8988T (cell line): ENCODE results near the gene PHLDB1.
A peak's percentile ranks its signal among the peaks of the same experiment; 100 is the strongest.
"Not testable (repeated sequence)": the region's sequence is repeated elsewhere in the genome, so short reads cannot be mapped to it uniquely, and the experiment has no call there.

ENCODE experiments used
- DNase-seq: peaks from one replicate; pipeline ENCODE4 v3.0.0; 2011

The PHLDB1 gene

DNA sequence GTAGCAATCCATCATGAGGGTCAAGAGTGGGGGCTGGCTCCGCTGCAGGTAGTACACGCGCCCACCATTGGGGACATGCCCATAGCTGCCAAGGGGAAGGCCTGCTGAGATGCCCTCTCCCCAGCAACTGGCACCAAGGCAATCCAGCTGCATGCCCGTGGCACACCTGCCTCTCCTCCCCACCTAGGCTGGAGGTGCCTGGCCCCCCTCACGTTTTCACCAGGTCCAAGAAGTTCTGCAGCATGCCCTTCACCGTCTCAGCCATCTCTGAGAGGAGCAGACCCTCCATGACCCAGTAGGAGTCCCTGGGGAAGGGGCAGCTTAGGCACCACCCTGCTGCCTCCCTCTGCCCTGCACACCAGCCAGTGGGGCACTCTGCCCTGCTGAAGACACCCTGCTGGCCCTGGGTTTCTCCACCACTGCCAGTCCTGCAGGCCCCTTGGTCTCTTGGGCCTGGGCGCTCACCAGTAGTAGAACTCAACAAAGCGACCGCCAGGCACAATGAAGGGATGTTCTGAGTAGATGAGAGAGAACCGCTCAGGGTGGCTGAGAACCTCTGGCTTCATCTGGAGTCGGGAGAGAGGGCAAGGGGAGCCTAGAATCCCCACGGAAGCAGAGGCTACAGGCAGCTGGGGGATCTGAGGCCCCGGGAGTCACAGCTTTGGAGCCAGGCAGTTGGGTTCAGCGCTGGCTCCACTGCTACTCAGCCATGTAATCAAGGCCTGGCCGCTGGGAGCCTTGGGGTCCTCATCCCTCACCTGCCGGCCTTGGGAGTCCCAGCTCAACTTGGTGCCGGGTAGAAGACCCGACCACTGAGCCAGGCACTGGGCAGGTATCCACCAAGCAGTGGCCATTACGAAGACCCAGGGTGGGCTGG is 54.2 kb downstream of the PHLDB1 start:
- DNase-seq: no peak

DNA sequence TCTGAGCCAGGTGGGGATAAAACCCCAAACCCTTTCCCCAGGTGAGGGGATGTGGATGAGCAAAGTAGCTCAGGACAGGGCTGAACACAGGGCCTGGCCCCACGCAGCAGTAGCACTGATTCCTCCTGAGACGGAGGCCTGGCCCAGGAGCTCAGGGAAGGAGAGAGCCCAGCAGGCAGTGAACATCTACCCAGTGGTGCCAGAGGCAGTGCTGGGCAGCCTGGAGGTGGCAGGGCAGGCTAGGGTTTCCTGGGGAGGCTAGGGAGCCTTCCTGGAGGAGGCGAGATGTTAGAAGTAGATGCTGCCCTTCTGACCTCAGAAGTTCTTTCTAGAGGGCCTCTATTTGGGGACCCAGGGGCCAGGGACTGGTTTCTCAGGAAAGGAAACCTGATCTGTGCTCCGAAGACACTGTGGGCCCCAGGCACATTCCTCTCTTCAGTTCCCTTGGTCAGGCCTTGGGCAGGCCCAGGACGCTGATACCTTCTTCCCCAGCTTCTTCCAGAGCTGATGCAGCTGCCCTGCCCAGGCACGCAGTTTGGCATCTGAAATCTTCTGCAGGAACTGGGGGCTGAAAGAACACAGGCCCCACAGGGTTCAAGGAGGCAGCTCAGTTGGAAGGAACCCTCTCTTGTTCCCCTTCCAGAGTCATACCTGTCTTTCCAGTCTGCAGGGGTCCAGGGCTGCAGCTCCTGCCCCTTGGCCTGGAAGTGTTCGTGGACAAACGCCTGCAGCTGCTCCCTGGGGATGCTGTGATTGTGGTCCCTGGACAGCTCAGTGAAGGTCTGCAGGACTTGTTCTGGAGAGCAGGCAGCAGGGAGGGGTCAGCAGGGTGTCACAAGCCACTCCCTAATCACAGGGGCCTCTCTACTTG is 55.2 kb downstream of the PHLDB1 start:
- no peak for DNase-seq

DNA sequence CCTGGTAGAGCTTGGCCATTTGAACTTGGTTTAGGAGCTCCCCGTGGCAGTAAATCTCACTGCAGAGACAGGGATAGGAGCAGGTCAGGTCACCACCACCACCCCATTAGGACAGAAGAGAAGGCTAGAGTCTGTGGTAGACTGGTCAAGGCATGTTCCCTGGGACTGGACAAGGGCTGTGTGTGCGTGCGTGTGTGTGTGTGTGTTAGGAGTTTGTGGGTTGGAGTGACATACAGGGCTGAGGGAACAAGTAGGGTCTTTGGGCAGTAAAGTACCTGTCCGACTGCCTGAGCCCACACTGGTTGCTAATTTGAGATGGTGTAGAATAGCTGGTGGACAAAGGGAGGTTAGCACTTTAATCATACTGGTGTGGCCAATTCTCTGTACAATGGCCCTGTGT is 56.0 kb downstream of the PHLDB1 start:
- DNase-seq: no peak

DNA sequence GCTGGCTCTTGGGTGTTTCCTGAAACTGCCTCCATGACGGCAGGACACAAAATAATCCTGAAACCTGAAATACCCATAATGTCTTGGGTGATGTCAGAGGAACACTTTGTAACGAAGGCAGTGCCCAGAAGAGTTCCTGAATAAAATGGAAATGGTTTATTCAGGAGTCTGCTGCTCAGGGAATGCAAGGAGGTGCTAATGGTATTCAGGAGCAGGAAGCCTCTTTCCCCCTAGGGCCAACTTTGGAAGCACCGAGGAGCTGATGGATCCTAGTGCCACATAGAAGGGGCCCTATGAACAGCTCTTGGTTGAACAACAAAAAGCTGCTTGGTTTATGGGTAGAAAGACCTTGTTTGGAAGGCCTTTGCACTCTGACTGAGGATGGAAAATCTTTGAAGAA is 56.5 kb downstream of the PHLDB1 start:
- DNase-seq: no peak

DNA sequence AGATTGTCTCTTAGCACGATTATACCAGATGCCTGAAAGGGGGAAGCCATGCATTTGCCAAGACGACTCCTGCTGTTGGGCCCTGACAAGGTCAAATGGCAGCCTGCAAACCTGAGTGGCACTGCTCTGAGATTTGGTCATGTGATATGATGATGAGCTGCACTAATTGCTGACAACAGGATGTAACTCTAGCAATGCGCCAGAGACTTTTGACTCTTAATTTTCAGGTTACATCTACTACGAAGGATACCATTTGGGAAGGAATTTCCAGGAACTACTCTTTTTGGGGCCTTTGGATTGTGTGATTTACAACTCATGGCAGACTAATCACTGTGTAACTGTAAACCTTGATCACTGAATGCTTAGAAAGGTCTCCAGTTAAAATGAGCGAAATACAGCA is 59.0 kb downstream of the PHLDB1 start:
- DNase-seq: no peak

DNA sequence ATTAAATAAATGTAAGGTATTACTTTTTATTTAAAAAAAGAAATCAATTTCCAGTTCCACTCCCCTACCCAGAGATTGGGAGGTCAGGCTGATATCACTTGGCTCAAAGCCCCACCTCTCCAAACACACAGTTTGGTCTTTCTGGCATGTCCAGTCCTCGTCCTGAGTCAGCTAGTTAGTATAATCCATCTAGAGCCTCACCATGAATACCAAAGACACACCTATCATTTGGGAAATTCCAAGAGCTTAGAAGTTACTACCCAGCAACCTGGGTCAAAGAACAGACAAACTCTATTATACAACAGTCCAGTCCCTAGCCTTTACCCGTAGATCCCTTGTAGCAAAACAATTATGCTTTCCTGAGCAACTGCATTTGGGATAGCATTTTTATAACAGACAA is 62.6 kb downstream of the PHLDB1 start:
- DNase-seq: no peak

DNA sequence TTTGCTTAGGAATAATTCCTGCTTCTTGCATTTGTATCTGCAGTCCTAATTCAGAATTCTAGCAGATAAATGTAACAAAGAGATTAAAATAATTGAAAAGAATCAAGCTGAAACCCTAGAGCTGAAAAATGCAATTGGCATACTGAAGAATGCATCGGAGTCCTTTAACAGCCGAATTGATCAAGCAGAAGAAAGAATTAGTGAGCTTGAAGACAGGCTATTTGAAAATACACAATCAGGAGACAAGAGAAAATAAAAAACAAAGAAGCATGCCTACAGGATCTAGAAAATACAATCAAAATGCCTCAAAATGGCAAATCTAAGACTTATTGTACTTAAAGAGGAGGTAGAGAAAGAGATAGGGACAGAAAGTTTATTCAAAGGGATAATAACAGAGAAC is 63.8 kb downstream of the PHLDB1 start:
- no peak for DNase-seq

DNA sequence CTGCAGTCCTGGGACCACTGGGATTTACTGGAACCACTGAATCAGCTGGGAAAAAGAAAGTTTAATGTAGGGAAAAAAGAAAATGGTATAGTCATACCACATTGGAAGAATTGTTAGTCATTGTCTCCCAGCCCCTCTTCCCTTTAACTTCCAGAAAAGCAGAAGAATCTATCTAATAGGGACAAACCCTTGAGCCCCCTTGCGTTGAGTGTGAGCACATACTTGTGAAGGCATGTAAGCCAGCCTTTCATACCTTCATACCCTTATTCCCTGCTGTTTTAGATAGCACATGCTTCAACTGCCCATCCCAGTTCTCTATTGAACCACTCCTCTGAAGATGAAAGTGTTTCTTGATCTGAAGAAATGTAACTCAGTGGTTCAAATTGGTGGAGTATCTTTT is 65.4 kb downstream of the PHLDB1 start:
- no peak for DNase-seq

DNA sequence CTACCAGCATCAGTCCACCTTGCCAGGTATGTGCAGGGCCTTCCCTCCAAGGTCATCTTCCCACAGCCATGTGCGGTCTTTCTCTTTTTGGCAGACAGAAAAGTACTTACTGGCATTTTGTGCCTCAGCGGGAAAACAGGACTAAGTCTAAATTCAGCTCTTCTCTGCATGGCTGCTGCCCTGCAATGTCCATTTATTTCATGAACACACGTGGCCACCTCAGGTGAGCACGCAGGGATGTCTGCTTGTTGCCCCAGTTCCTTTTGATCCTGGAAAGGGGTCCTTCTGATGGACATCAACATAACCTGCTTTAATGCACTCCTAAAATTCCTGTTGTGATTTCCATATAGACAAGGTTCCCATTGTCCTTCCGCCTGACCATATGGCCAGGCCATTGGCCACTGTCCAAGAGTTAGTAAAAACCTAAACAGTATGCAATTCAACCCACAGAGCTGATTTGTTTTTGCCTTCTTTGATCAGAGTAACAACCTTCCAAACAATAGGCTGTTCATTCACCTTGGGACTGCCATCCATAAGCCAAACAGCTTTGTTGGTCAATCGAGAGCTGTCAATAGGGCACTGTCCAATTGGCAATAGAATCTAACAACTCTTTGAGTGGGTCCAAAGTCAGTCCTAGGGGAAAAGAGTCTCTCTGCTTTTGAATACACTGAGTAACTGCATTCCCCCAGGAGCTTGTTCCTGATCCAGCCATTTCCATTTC is 66.1 kb downstream of the PHLDB1 start:
- no peak for DNase-seq

DNA sequence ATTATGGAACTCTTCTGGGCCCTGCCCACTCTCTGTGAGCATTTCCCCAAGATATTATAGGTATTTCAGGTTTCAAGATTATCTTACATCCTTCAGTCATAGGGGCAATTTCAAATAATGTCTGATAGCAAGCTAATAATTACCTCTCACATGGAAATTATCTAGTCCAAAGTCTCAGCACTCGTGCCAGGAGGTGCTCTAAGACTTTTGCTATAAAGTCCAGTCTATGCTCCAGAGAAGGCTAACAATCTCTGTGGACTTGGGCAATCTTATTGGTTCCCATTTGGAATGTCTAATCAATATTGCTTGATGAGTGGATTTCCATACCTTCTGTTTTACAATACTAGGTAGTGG is 66.6 kb downstream of the PHLDB1 start:
- no peak for DNase-seq

DNA sequence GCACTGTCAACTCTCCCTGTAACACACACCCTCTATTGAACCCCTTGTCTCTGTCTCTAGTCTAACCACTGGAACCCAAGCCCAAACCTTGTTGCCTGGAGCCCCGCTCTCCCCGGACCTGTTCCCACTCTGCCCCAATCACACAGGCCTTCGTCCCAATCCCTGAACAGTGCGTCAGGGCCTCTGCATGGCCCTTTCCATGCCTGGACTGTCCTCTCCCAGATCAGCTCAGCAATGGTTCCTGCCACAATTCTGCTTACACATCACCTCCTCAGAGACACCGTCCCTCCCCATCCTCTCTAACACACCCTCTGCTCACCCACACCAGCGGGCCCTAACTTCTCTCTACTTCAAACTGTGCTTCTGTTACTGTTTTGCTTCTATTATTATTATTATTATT is 70.6 kb downstream of the PHLDB1 start:
- DNase-seq: no peak

DNA sequence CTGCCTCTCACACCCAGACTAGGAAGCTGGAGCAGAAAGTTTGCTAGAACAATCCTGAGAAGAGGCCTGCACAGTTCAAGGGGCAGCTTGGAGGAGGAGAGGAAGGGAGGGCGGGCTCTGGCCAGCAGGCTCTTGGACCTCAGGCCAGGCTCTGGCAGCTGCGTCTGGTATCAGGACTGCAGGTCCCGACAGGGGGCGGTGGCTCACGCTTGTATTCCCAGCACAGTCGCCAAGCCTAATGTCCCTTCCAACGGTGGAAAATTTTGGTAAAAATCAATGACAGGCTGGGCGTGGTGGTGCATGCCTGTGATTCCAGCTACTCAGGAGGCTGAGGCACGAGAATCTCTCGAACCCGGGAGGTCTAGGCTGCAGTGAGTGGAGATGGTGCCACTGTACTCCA is 71.5 kb downstream of the PHLDB1 start:
- not testable (repeated sequence) for DNase-seq

DNA sequence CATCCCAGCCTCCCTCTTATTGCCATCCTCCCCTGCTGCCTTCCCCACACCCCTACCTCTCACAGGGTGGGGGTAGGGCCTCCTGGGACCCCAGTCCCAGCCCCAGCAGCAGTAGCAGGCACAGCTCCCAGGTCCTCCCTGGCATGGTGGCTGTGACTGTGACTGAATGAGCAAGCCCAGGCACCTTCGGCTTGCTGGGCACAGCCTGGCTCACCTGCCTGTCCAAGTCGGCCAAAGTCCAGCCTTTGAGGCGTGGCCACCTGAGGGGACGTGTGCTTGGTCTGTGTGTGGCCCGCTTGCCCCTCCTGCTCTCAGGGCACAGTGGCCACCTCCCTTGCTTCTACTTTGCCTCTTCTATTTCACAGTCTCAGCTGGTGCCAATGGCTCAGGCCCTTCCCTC is 72.1 kb downstream of the PHLDB1 start, which contains the start of gene TREH:
TREH (minus strand) TSS at position 168 of the 400 bp plus-strand sequence; CDS start at position 145, 23 bp downstream.
- no peak for DNase-seq

DNA sequence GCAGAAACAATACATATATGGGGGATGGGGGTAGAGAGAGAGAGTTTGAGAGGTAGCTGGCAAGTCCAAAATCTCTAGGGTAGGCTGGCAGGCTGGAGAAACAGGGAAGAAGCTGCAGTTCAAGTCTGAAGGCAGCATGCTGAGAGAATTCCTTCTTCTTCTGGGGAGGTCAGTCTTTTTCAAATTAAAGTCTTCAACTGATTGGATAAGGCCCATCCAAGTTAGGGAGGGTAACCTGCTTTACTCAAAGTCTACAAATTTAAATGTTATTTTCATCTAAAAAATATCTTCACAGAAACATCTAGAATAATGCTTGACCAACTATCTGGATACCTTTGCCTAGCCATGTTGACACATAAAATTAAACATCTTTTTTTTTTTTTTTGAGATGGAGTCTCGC is 75.0 kb downstream of the PHLDB1 start:
- no peak for DNase-seq

DNA sequence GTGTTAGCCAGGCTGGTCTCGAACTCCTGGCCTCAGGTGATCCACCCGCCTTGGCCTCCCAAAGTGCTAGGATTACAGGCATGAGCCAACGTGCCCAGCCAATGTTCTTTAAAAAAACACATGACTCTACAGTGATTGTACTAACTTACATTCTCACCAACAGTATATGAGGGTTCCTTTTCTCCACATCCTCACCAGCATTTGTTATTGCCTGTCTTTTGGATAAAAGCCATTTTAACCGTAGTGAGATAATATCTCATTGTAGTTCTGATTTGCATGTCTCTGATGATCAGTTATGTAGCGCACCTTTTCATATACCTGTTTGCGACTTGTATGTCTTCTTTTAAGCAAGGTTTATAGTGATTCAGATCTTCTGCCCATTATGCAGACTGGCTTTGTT is 75.5 kb downstream of the PHLDB1 start:
- DNase-seq: not testable (repeated sequence)

DNA sequence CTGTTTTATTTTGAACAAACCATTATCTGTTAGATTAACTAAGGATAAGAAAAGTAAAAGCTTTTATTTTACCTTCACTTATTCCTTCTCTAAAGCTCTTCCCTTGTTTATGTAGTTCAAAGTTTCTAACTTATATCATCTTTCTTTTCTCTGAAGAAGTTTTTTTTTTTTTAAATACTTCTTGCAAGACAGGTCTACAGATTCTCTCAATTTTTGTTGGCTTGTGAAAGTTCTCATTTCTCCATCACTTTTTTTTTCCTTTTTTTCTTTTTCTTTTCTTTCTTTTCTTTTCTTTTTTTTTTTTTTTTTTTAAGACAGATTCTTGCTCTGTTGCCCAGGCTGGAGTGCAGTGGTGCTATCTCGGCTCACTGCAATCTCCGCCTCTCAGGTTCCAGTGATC is 76.8 kb downstream of the PHLDB1 start:
- no peak for DNase-seq

DNA sequence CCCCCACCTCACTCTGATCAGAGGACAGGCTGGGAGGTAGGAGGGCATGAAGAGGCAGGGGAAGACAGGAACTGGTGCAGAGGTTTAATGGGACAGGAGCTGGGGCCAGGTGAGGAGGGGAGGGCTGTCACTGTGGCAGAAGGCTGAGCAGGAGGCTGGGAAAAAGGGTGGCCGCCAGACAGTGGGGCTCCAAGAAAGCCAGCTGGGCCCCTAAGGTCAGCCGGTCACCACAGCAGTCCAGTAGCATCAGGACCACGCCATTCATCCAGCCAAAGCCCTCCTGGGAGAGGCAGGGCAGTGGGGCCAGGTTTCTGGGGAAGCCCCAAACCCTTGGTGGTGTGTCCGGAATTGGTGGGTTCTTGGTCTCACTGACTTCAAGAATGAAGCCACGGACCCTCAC is 80.5 kb downstream of the PHLDB1 start:
- no peak for DNase-seq

DNA sequence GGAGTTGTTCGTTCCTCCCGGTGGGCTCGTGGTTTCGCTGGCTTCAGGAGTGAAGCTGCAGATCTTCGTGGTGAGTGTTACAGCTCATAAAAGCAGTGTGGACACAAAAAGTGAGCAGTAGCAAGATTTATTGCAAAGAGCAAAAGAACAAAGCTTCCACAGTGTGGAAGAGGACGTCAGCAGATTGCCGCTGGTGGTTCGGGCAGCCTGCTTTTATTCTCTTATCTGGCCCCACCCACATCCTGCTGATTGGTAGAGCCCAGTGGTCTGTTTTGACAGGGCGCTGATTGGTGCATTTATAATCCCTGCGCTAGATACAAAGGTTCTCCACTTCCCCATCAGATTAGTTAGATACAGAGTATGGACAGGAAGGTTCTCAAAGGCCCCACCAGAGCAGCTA is 80.9 kb downstream of the PHLDB1 start:
- not testable (repeated sequence) for DNase-seq

DNA sequence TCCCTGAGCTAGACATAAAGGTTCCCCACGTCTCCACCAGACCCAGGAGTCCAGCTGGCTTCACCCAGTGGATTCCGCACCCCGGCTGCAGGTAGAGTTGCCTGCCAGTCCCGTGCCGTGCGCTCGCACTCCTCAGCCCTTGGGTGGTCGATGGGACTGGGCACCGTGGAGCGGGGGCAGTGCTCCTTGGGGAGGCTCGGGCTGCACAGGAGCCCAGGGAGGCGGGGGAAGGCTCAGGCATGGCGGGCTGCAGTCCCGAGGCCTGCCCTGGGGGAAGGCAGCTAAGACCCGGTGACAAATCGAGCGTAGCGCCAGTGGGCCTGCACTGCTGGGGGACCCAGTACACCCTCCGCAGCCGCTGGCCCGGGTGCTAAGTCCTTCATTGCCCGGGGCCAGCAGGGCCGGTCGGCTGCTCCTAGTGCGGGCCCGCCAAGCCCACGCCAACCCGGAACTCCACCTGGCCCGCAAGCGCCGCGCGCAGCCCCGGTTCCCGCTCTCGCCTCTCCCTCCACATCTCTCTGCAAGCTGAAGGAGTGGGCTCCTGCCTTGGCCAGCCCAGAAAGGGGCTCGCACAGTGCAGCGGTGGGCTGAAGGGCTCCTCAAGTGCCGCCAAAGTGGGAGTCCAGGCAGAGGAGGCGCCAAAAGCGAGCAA is 81.6 kb downstream of the PHLDB1 start:
- DNase-seq: no peak

DNA sequence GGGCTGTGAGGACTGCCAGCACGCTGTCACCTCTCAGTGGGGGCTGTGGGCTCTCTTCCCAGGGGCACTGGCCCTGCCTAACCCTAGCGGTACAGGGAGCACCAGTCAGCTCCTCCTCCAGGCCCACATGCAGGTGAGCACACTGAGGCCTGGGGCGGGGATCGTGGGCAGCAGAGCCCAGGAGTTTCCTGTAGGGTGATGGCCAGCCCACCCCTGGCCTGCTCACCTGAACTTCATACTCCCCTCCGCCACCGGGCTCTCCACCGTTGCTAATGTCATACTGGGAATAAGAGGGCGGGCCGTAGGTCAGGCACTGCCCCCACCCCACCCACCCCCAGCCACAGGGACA is 82.1 kb downstream of the PHLDB1 start:
- DNase-seq: no peak

DNA sequence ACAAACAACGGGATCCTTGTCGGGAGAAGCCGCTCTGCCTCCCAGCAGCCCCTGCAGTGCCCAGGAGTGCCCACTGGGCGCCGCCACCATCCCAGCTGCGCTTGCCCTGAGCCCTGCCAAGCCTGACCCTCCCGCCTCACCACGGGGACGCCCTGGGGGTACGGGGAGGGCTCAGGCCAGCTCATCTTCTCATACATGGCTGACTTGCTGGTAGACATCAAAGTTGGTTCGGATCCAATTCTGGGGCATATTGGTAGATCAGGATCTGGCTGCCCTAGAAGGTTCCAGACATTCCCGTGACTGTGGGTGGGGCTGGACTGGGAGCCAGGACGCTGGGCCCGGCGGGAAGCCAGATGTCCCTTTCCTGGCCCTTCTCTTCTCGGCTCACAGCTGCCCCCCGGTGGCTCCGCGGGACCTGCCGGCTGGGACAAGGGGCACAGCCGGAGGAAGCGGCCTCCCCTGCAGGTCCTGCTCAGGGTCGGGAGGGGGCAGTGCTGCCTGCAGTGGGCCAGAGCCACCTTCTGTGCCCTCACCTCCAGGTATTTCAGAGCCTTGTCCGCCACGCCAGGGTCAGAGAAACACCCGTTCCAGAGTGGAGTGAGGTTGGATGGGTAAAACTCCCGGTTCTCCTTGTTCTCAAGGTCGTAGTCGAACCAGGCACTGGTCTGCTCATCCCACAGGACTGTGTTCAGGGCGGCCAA is 82.6 kb downstream of the PHLDB1 start:
- DNase-seq: peak; percentile 91

DNA sequence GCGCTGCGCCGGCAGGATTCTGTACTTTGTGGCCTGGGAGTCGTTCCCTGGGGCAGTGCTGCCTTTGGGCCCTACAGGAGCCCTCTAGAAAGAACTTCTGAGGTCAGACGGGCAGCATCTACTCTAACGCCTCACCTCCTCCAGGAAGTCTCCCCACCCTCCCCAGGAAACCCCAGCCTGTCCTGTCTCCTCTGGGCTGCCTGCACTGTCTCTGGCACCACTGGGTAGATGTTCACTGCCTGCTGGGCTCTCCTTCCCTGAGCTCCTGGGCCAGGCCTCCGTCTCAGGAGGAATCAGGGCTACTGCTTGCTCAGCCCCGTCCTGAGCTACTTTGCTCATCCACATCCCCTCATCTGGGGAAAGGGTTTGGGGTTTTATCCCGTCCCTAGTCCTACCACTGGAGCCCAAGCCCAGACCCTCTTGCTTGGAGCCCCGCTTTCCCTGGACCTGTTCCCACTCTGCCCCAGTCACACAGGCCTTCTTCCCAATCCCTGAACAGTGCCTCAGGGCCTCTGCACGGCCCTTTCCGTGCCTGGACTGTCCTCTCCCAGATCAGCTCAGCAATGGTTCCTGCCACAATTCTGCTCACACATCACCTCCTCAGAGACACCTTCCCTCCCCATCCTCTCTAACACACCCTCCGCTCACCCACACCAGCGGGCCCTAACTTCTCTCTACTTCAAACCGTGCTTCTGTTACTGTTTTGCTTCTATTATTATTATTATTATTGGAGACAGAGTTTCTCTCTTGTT is 83.3 kb downstream of the PHLDB1 start:
- no peak for DNase-seq
